MCF 10A (cell line): ENCODE measurements around the gene TBC1D19. TPM values are rescaled to one million over a fixed set of nuclear protein-coding genes. Genes with fewer than 3 reads are reported as not detected.

ENCODE experiments used
- BruUV-seq: library from RNA; stranded (reverse); fragments of 400-500 nt; replicated peaks from 2 replicates; lab custom pipeline; 2021; lab: Mats Ljungman, UMichigan
- CTCF ChIA-PET: fragments of 300-600 bp; sonication (Branson Sonifier 250); formaldehyde crosslinking; extraction: SDS; loops from one replicate; lab custom pipeline; 2021; ENCODE audit warnings: antibody characterized with exemption, inconsistent platforms; lab: Yijun Ruan, JAX
- POLR2A ChIA-PET: fragments of 300-600, 350-650 bp; sonication (Branson Sonifier 250); formaldehyde crosslinking; extraction: SDS; loops from one replicate; lab custom pipeline; 2020; ENCODE audit warnings: antibody characterized with exemption, inconsistent platforms; lab: Yijun Ruan, JAX
- DNase-seq: peaks from one replicate; pipeline ENCODE4 v3.0.0-alpha.2; 2018; ENCODE audit not compliant: unreplicated experiment
- H3K27ac Mint-ChIP-seq: one replicate; pipeline ENCODE4 v1.8.0; 2022; ENCODE audit warnings: mild to moderate bottlenecking, low read depth, mixed read lengths; ENCODE audit not compliant: unreplicated experiment
- H3K27me3 Mint-ChIP-seq: one replicate; pipeline ENCODE4 v1.8.0; 2022; ENCODE audit warnings: mixed read lengths; ENCODE audit not compliant: insufficient read depth, unreplicated experiment
- H3K36me3 Mint-ChIP-seq: one replicate; pipeline ENCODE4 v1.8.0; 2022; ENCODE audit warnings: mild to moderate bottlenecking, moderate library complexity, mixed read lengths; ENCODE audit not compliant: insufficient read depth, unreplicated experiment
- H3K4me1 Mint-ChIP-seq: one replicate; pipeline ENCODE4 v1.8.0; 2022; ENCODE audit warnings: mixed read lengths; ENCODE audit not compliant: insufficient read depth, unreplicated experiment
- H3K4me3 Mint-ChIP-seq: one replicate; pipeline ENCODE4 v1.8.0; 2022; ENCODE audit warnings: mild to moderate bottlenecking, moderate library complexity, mixed read lengths; ENCODE audit not compliant: unreplicated experiment
- H3K9me3 Mint-ChIP-seq: one replicate; pipeline ENCODE4 v1.8.0; 2022; ENCODE audit warnings: mixed read lengths; ENCODE audit not compliant: unreplicated experiment
- CTCF ChIP-seq: fragments of 200-600 bp; IDR thresholded peaks from one replicate; pipeline ENCODE4 v1.8.0; 2022; ENCODE audit warnings: antibody characterized with exemption, mild to moderate bottlenecking; ENCODE audit not compliant: unreplicated experiment
- intact Hi-C: fragments of 100-400 bp; cut with micrococcal nuclease; formaldehyde crosslinking; loops from 2 replicates; pipeline ENCODE4 v1.14.1; 2022
- total RNA-seq: library from RNA; stranded (reverse); gene quantifications from 2 replicates; pipeline ENCODE4 v1.2.3, GENCODE V29; 2022

The TBC1D19 gene
- total RNA-seq, 1 experiment from 2014 or later = 9.6 TPM

- BruUV-seq = no TSS peak
- H3K4me1 Mint-ChIP-seq = no peaks in the 10 kb centered on the region
- no peak overlapping the region for H3K27ac Mint-ChIP-seq
- H3K9me3 Mint-ChIP-seq = no peaks in the 10 kb centered on the region
- H3K36me3 Mint-ChIP-seq = no peaks in the 10 kb centered on the region
- no peak for DNase-seq
- intact Hi-C loops = no loop called here
- TF ChIP-seq CTCF = no peak
- ChIA-PET POLR2A (no interaction called here), CTCF (no interaction called here)
- H3K27me3 Mint-ChIP-seq = no peaks in the 10 kb centered on the region
- no peak overlapping the region for H3K4me3 Mint-ChIP-seq
These were observed 219.5 kb downstream of the TBC1D19 start for GRCh38 chr4:26803211-26803861.

GRCh38 chr4:26804451-26804850 is 220.6 kb downstream of the TBC1D19 start:
- H3K4me1 Mint-ChIP-seq = no peaks in the 10 kb centered on the region
- no peaks in the 10 kb centered on the region for H3K27me3 Mint-ChIP-seq
- POLR2A ChIA-PET = interaction anchor here (1.1 kb wide), 1 partner anchor 58 kb away, joined by 3 read pairs; no protein-coding TSS in a partner anchor
- no peak for DNase-seq
- H3K9me3 Mint-ChIP-seq = no peaks in the 10 kb centered on the region
- H3K36me3 Mint-ChIP-seq = no peaks in the 10 kb centered on the region
- intact Hi-C loops = no loop called here
- no TSS peak for BruUV-seq
- H3K4me3 Mint-ChIP-seq = no peak overlapping the region
- no peak for TF ChIP-seq CTCF
- CTCF ChIA-PET = interaction anchor here (0.6 to 1.0 kb wide), 2 partner anchors 17 to 831 kb away, joined by 3 to 4 read pairs; no protein-coding TSS in a partner anchor
- no peak overlapping the region for H3K27ac Mint-ChIP-seq

GRCh38 chr4:26804925-26805324 is 221.0 kb downstream of the TBC1D19 start:
- no peak for TF ChIP-seq CTCF
- Mint-ChIP-seq H3K9me3 (no peaks in the 10 kb centered on the region), H3K4me1 (no peaks in the 10 kb centered on the region), H3K27ac (no peak overlapping the region), H3K4me3 (no peak overlapping the region), H3K27me3 (no peaks in the 10 kb centered on the region), H3K36me3 (no peaks in the 10 kb centered on the region)
- no peak for DNase-seq
- CTCF ChIA-PET = interaction anchor here (0.6 to 1.0 kb wide), 3 partner anchors 18 to 830 kb away, joined by 3 to 4 read pairs (median 3); no protein-coding TSS in a partner anchor
- POLR2A ChIA-PET = interaction anchor here (1.1 kb wide), 1 partner anchor 57 kb away, joined by 3 read pairs; no protein-coding TSS in a partner anchor
- no TSS peak for BruUV-seq
- intact Hi-C loops = no loop called here

Other genes with a start within 250 kb of the TBC1D19 start
- gene CCKAR, start 93.6 kb upstream of the TBC1D19 start, total RNA-seq = not detected in 2 replicates